ENCODE measurements around the gene DNAJB13. TPM values are rescaled to one million over a fixed set of nuclear protein-coding genes. Genes with fewer than 3 reads are reported as not detected.
A peak's percentile ranks its signal among the peaks of the same experiment; 100 is the strongest.

Gene DNAJB13
- total RNA-seq, 2 experiments from 2014 or later = 0.15 to 0.31 TPM

DNA sequence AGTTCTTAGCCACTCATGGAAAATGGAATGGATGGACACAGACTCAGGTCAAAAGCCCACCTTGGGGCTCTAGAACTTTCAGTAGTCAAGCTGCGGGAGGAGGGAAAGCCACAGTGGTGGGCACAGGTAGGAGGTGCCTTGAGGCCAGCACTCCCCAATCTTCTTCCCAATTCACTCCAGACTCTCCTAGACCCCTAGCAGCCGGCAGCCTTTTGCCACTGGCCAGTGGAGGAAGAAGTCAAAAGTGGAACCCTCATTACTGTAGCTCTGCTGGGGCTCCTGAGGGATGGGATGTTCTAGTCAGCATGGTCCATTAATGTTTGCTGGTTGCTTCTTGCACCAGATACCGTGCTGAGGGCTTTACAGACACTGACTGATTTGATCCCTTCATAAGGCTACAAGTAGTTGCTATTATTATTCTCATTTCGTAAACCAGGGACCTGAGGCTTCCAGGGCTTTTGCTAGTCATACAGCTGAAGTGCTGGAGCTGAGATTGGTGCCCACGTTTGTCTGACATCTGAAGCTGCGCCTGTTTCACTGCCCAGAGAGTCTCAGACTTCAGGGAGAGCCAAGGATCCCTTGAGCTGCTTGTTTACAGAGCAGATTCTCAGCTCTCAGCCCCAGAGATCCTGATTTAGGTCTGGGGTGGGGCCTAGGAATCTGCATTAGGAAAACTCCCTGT is 57.0 kb downstream of the DNAJB13 start:
- Mint-ChIP-seq H3K36me3 (ENCODE audit: low read depth) (peaks cover 31% of the 10 kb centered on the region), H3K4me3 (no peak overlapping the region), H3K4me1 (peaks cover 78% of the 10 kb centered on the region), H3K27me3 (no peaks in the 10 kb centered on the region), H3K9me3 (no peaks in the 10 kb centered on the region), H3K27ac (no peak overlapping the region)
- CTCF ChIA-PET = interaction anchor here (0.9 to 1.6 kb wide), 2 partner anchors 10 to 11 kb away, joined by 3 to 5 read pairs; no protein-coding TSS in a partner anchor
- POLR2A ChIA-PET = interaction anchor here (0.7 to 1.5 kb wide), 2 partner anchors 12 to 28 kb away, joined by 3 read pairs; no protein-coding TSS in a partner anchor
- no peak for DNase-seq

DNA sequence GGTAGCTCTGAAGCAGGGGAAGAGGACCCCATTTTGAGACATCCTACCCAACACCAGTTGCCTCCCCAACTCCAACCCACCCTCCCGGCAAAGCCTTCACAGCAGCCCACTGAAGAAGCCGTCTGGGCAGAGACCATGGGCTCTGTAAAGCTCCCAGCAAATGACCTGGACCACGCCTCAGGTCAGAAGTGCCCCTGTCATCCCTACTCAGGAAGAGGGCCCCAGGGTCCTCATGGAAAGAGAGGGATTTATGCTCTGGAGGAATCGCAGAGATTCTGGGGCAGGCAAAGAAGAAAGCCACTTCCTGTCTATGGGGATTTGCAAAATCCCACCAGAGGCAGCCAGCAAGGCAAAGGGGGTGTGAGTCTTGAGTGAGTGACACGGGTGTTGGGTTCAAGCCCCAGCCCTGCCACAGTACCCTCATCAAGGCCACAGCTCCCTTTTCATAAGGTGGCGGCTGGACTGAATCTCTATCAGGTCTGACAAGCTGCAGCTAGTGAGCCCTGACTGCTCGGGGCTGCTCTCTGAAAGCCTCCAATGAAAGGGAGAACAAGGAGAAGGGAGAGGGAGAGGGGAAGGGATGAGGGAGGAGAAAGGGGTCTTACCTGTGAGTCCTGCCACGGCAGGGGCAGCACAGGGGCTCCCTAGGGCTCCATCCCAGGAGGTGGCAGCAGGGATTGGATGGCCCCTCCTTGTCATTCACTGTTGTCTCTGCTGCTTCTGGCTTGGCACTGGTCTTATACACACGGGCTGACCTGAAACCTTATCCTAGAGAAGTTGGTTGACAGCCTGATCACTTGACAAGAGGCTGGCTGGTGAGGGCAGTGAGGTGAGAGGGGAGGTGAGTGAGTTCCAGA is 57.8 kb downstream of the DNAJB13 start, which contains the start of gene UCP3:
Gene UCP3, minus strand, starts transcription at position 713 of the 857 bp plus-strand sequence. CDS start 2,043 bp downstream, outside the sequence.
- POLR2A ChIA-PET = interaction anchor here (0.7 to 1.5 kb wide), 2 partner anchors 13 to 29 kb away, joined by 3 read pairs; no protein-coding TSS in a partner anchor

DNA sequence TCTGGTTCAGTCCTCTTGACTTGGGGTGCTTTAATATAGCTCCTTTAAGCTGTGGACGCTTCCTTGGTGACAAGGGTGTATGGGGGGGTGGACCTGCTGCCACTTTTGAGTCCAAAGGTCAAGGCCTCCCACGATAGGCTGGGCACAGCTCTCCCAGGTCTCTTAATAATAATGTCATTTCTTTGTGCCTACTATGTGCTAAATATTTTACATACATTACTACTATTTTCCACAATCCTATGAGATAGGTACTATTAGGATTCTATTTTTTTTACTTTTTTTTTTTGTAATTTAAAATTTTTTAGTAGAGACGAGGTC is 58.4 kb downstream of the DNAJB13 start:
- no peaks in the 10 kb centered on the region for H3K27me3 Mint-ChIP-seq
- ChIA-PET POLR2A (interaction anchor here (1.5 kb wide), 1 partner anchor 29 kb away, joined by 3 read pairs; no protein-coding TSS in a partner anchor), CTCF (interaction anchor here (1.0 kb wide), 1 partner anchor 10 kb away, joined by 4 read pairs; no protein-coding TSS in a partner anchor)
- H3K36me3 Mint-ChIP-seq (ENCODE audit: low read depth) = peaks cover 23% of the 10 kb centered on the region
- no peak overlapping the region for H3K4me3 Mint-ChIP-seq
- H3K9me3 Mint-ChIP-seq = no peaks in the 10 kb centered on the region
- DNase-seq = no peak
- peaks cover 73% of the 10 kb centered on the region for H3K4me1 Mint-ChIP-seq
- H3K27ac Mint-ChIP-seq = no peak overlapping the region

More for the DNA sequence above, 57.8 kb downstream of the DNAJB13 start, which contains the start of gene UCP3:
- Mint-ChIP-seq H3K9me3 (no peaks in the 10 kb centered on the region), H3K4me3 (no peak within 1 kb of the TSS), H3K27ac (peak within 1 kb of the TSS; percentile 67), H3K27me3 (no peaks in the 10 kb centered on the region), H3K4me1 (peaks cover 75% of the 10 kb centered on the region), H3K36me3 (ENCODE audit: low read depth) (peaks cover 26% of the 10 kb centered on the region)
- CTCF ChIA-PET = interaction anchor here (0.9 to 1.6 kb wide), 3 partner anchors 10 to 11 kb away, joined by 3 to 5 read pairs (median 4); no protein-coding TSS in a partner anchor
- DNase-seq = no peak

GRCh38 chr11:74009675-74010305 is 59.0 kb downstream of the DNAJB13 start:
- H3K27me3 Mint-ChIP-seq = no peaks in the 10 kb centered on the region
- no peak overlapping the region for H3K4me3 Mint-ChIP-seq
- peaks cover 72% of the 10 kb centered on the region for H3K4me1 Mint-ChIP-seq
- H3K27ac Mint-ChIP-seq = peak overlapping the region; percentile 33
- POLR2A ChIA-PET = no interaction called here
- no peaks in the 10 kb centered on the region for H3K9me3 Mint-ChIP-seq
- H3K36me3 Mint-ChIP-seq (ENCODE audit: low read depth) = peaks cover 25% of the 10 kb centered on the region
- no peak for DNase-seq
- CTCF ChIA-PET = interaction anchor here (1.0 kb wide), 1 partner anchor 9 kb away, joined by 4 read pairs; no protein-coding TSS in a partner anchor

- Mint-ChIP-seq H3K27ac (peak overlapping the region; percentile 84), H3K4me1 (peaks cover 72% of the 10 kb centered on the region), H3K9me3 (no peaks in the 10 kb centered on the region), H3K36me3 (ENCODE audit: low read depth) (peaks cover 21% of the 10 kb centered on the region), H3K27me3 (no peaks in the 10 kb centered on the region), H3K4me3 (no peak overlapping the region)
- POLR2A ChIA-PET = no interaction called here
- CTCF ChIA-PET = interaction anchor here (1.8 kb wide), 1 partner anchor 11 kb away, joined by 4 read pairs; no protein-coding TSS in a partner anchor
- DNase-seq = no peak
These were observed 59.8 kb downstream of the DNAJB13 start for GRCh38 chr11:74010306-74011300.

GRCh38 chr11:74011360-74012073 is 60.7 kb downstream of the DNAJB13 start:
- no peaks in the 10 kb centered on the region for H3K9me3 Mint-ChIP-seq
- peaks cover 70% of the 10 kb centered on the region for H3K4me1 Mint-ChIP-seq
- peak; percentile 28 for DNase-seq
- ChIA-PET POLR2A (interaction anchor here (0.5 kb wide), 1 partner anchor 31 kb away, joined by 3 read pairs; no protein-coding TSS in a partner anchor), CTCF (interaction anchor here (0.6 to 1.8 kb wide), 5 partner anchors 12 to 197 kb away, joined by 3 to 4 read pairs (median 3); partner anchors contain the start of gene UCP2)
- no peaks in the 10 kb centered on the region for H3K27me3 Mint-ChIP-seq
- H3K36me3 Mint-ChIP-seq (ENCODE audit: low read depth) = peaks cover 28% of the 10 kb centered on the region
- no peak overlapping the region for H3K4me3 Mint-ChIP-seq
- H3K27ac Mint-ChIP-seq = peak overlapping the region; percentile 84

DNA sequence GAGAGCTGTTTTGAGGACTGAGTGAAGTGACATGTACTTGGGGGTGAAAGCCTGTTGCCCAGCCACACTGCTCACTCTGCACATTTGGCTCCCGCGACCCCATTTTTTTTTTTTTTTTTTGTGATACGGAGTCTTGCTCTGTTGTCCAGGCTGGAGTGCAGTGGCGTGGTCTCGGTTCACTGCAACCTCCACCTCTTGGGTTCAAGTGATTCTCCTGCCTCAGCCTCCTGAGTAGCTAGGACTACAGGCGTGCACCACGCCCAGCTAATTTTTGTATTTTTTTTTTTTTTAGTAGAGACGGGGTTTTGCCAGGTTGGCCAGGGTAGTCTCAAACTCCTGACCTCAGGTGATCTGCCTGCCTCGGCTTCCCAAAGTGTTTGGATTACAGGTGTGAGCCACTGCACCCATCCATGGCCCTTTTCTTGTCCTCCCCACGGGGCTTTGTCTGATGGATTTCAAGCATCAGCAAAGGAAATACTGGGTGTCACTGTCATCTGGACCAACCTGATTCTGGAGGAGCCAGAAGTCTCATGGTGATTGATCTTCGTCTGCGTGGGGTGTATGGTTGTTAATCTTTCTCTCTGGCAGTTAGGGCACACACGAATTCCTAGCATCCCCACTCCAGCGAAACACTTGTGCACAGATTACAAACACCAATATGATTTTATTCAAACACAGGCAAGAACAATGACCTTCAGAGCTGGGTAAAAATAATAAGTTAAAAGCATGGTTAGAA is 61.4 kb downstream of the DNAJB13 start:
- Mint-ChIP-seq H3K27ac (peak overlapping the region; percentile 84), H3K4me1 (peaks cover 69% of the 10 kb centered on the region), H3K9me3 (no peaks in the 10 kb centered on the region), H3K4me3 (no peak overlapping the region), H3K36me3 (ENCODE audit: low read depth) (peaks cover 33% of the 10 kb centered on the region), H3K27me3 (no peaks in the 10 kb centered on the region)
- DNase-seq = no peak
- CTCF ChIA-PET = interaction anchor here (0.6 to 1.8 kb wide), 6 partner anchors 12 to 198 kb away, joined by 3 to 5 read pairs (median 3); partner anchors contain the start of gene UCP2
- POLR2A ChIA-PET = interaction anchor here (0.5 kb wide), 1 partner anchor 32 kb away, joined by 3 read pairs; no protein-coding TSS in a partner anchor

DNA sequence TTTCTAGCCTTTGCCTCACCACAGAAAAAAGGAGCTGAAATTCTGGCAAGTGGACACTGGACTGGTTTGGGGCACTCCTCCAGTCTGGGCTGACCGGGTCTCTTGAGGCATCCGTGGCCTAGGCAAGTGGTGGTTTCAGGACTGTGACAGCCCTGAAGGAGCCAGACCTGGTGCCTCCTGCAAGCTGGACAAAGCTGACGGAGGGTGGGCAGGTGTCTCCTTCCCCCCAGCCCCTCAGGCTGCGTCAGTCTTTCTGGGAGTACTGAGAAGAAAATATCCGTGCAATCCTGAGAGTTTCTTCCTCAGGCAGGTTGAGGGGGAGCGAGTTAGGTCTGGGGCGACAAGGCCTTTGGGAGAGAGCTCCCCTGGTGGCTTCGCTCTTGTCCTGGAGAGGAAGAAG is 62.3 kb downstream of the DNAJB13 start:
- Mint-ChIP-seq H3K4me3 (no peak overlapping the region), H3K36me3 (ENCODE audit: low read depth) (peaks cover 39% of the 10 kb centered on the region), H3K4me1 (peaks cover 69% of the 10 kb centered on the region), H3K27ac (no peak overlapping the region), H3K27me3 (no peaks in the 10 kb centered on the region), H3K9me3 (no peaks in the 10 kb centered on the region)
- POLR2A ChIA-PET = no interaction called here
- CTCF ChIA-PET = interaction anchor here (0.6 to 2.2 kb wide), 6 partner anchors 16 to 145 kb away, joined by 3 to 6 read pairs (median 4); no protein-coding TSS in a partner anchor
- DNase-seq = no peak

DNA sequence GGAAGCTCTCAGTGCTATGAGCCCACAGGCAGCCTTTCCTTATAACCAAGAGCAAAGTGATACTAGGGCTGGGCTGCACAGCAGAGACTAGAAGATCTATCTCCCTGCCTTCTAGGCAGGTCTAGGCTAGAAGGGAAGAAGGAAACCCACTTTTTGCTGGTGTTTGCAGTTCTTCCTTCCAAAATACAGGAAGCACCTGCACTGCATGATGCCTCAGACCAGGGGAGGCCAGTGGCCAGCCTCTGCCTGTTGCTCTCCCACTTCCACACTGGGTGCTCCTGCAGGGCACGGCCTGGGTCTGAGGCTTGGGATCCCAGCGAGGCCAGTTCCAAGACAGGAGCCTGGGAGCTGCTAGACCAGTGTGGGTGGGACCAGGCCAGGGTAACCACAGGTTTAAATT is 64.1 kb downstream of the DNAJB13 start:
- DNase-seq = no peak
- Mint-ChIP-seq H3K36me3 (ENCODE audit: low read depth) (peaks cover 44% of the 10 kb centered on the region), H3K27ac (no peak overlapping the region), H3K9me3 (no peaks in the 10 kb centered on the region), H3K4me1 (peaks cover 60% of the 10 kb centered on the region), H3K4me3 (no peak overlapping the region), H3K27me3 (no peaks in the 10 kb centered on the region)
- ChIA-PET POLR2A (no interaction called here), CTCF (interaction anchor here (1.0 to 2.2 kb wide), 6 partner anchors 9 to 32 kb away, joined by 3 to 6 read pairs (median 4); partner anchors contain the start of gene UCP2)

GRCh38 chr11:74015919-74016684 is 65.3 kb downstream of the DNAJB13 start:
- POLR2A ChIA-PET = no interaction called here
- Mint-ChIP-seq H3K4me3 (no peak overlapping the region), H3K4me1 (peaks cover 48% of the 10 kb centered on the region), H3K9me3 (no peaks in the 10 kb centered on the region), H3K36me3 (ENCODE audit: low read depth) (peaks cover 41% of the 10 kb centered on the region), H3K27ac (no peak overlapping the region), H3K27me3 (no peaks in the 10 kb centered on the region)
- CTCF ChIA-PET = interaction anchor here (1.1 to 1.6 kb wide), 4 partner anchors 10 to 44 kb away, joined by 3 to 4 read pairs (median 3); partner anchors contain the start of gene UCP2
- DNase-seq = no peak

Measured in activated CD4-positive, alpha-beta T cell treated with anti-CD3 and anti-CD28 coated beads, Interleukin-2, amount 10 ng/mL, durations not matched to agents 7 days and 5 days (primary cell).